HCT116 (cell line): Measurements from ENCODE around the gene BLOC1S3. TPM values are rescaled to one million over a fixed set of nuclear protein-coding genes. Genes with fewer than 3 reads are reported as not detected.

Experiments used
- ATAC-seq: fragments of 200-7000 bp; cut with Tn5 transposase; 2 replicates; pipeline ENCODE4 v1.9.1; 2020; ENCODE audit warnings: mild to moderate bottlenecking, moderate library complexity
- BruUV-seq: library from RNA; stranded (reverse); fragments of 400-500 nt; replicated peaks from 2 replicates; lab custom pipeline; 2021; lab: Mats Ljungman, UMichigan
- CTCF ChIA-PET: fragments of 300-600 bp; sonication (Branson Sonifier 250); formaldehyde crosslinking; loops from one replicate; lab custom pipeline; 2021; ENCODE audit warnings: antibody characterized with exemption; lab: Charles Lee
- POLR2A ChIA-PET: fragments of 300-600, 350-600 bp; sonication (Branson Sonifier 250); formaldehyde crosslinking; loops from one replicate; lab custom pipeline; 2021; ENCODE audit warnings: antibody characterized with exemption; lab: Charles Lee
- RAD21 ChIA-PET, 2 experiments: fragments of 300-600 bp; sonication (Branson Sonifier 250); formaldehyde crosslinking; loops; one replicate each; lab custom pipeline; 2023; ENCODE audit warnings: low total read pairs in 2 of 2; ENCODE audit not compliant: uncharacterized antibody in 2 of 2, unreplicated experiment in 2 of 2, low non-redundant PET in 1 of 2; lab: Charles Lee
- DNase-seq: peaks from one replicate; pipeline ENCODE4 v3.0.0-alpha.2; 2010; ENCODE audit warnings: low read depth, low spot score
- H2AFZ ChIP-seq: fragments of 200-600 bp; shearing (Covaris generic), sonication (generic); 2 replicates; pipeline ENCODE4 v1.6.1; 2017; ENCODE audit warnings: low read depth, mixed run types, mixed read lengths, antibody characterized with exemption, low read length; ENCODE audit not compliant: poor library complexity, severe bottlenecking
- H3K27ac ChIP-seq: 2 replicates; pipeline ENCODE4 v1.5.1; 2012; ENCODE audit warnings: low read depth, low read length
- H3K27me3 ChIP-seq: fragments of 200-600 bp; sonication (generic); 2 replicates; pipeline ENCODE4 v1.6.1; 2016; ENCODE audit warnings: mixed run types, low read length, mixed read lengths; ENCODE audit not compliant: insufficient read depth
- H3K36me3 ChIP-seq, 2 experiments: fragments of 200-500 bp in 1 of 2; fragments of 200-600 bp in 1 of 2; sonication (Bioruptor generic) in 1 of 2; sonication (generic) in 1 of 2; 2 replicates each; pipeline versions ENCODE4 v1.5.1 to v1.6.1; 2014 to 2016; ENCODE audit warnings: low read length in 2 of 2, inconsistent platforms in 1 of 2, mixed read lengths in 1 of 2, mixed run types in 1 of 2; ENCODE audit not compliant: insufficient read depth in 2 of 2, control insufficient read depth in 1 of 2
- H3K4me1 ChIP-seq, 2 experiments: fragments of 200-600 bp in 1 of 2; sonication (generic) in 1 of 2; 2 replicates each; pipeline versions ENCODE4 v1.5.1 to v1.6.1; 2012 to 2017; ENCODE audit warnings: low read length in 2 of 2, inconsistent platforms in 1 of 2, mild to moderate bottlenecking in 1 of 2, mixed read lengths in 1 of 2, mixed run types in 1 of 2, moderate library complexity in 1 of 2; ENCODE audit not compliant: insufficient read depth in 2 of 2, control insufficient read depth in 1 of 2
- H3K4me2 ChIP-seq: fragments of 200-600 bp; sonication (generic); 2 replicates; pipeline ENCODE4 v1.6.1; 2017; ENCODE audit warnings: mixed run types, low read length, mixed read lengths
- H3K4me3 ChIP-seq, 2 experiments: fragments of 200-600 bp in 1 of 2; sonication (generic) in 1 of 2; replicated peaks in 1 of 2; 2 replicates each; pipeline ENCODE4 v1.5.1; 2011 to 2016; ENCODE audit warnings: low read length in 2 of 2, control low read depth in 1 of 2, low read depth in 1 of 2, mild to moderate bottlenecking in 1 of 2, mixed read lengths in 1 of 2, mixed run types in 1 of 2
- H3K79me2 ChIP-seq: fragments of 200-600 bp; sonication (generic); 2 replicates; pipeline ENCODE4 v1.6.1; 2017; ENCODE audit warnings: mild to moderate bottlenecking, mixed run types, low read length, moderate library complexity, mixed read lengths; ENCODE audit not compliant: insufficient read depth
- H3K9ac ChIP-seq: fragments of 200-600 bp; sonication (generic); 2 replicates; pipeline ENCODE4 v1.6.1; 2016; ENCODE audit warnings: low read length, mixed read lengths
- H3K9me2 ChIP-seq: fragments of 200-600 bp; sonication (generic), shearing (Covaris generic); 2 replicates; pipeline ENCODE4 v1.6.1; 2017; ENCODE audit warnings: mixed run types, mild to moderate bottlenecking, moderate library complexity; ENCODE audit not compliant: insufficient read depth
- H3K9me3 ChIP-seq, 2 experiments: fragments of 200-500 bp in 1 of 2; fragments of 200-600 bp in 1 of 2; sonication (Bioruptor generic) in 1 of 2; sonication (generic) in 1 of 2; 2 replicates each; pipeline ENCODE4 v1.6.1; 2014 to 2017; ENCODE audit warnings: low read length in 2 of 2, mixed read lengths in 2 of 2, inconsistent platforms in 1 of 2, low read depth in 1 of 2, mild to moderate bottlenecking in 1 of 2, mixed run types in 1 of 2, moderate library complexity in 1 of 2; ENCODE audit not compliant: control insufficient read depth in 1 of 2, insufficient read depth in 1 of 2
- H4K20me1 ChIP-seq: fragments of 200-600 bp; sonication (generic), shearing (Covaris generic); 2 replicates; pipeline ENCODE4 v1.6.1; 2017; ENCODE audit warnings: mixed run types, mild to moderate bottlenecking, moderate library complexity; ENCODE audit not compliant: insufficient read depth
- CBX3 ChIP-seq: IDR thresholded peaks from 2 replicates; pipeline ENCODE4 v1.6.1; 2012; ENCODE audit warnings: low read depth
- ELF1 ChIP-seq: IDR thresholded peaks from 2 replicates; pipeline ENCODE4 v1.6.1; 2012; ENCODE audit warnings: low read depth, borderline replicate concordance
- EZH2phosphoT487 ChIP-seq: fragments of 200-600 bp; IDR thresholded peaks from 2 replicates; pipeline ENCODE4 v1.6.1; 2018; ENCODE audit warnings: antibody characterized with exemption, borderline replicate concordance
- FOSL1 ChIP-seq: IDR thresholded peaks from 2 replicates; pipeline ENCODE4 v1.6.1; 2012; ENCODE audit warnings: low read depth
- POLR2AphosphoS5 ChIP-seq: IDR thresholded peaks from 2 replicates; pipeline ENCODE4 v1.6.1; 2011; ENCODE audit warnings: mild to moderate bottlenecking, low read depth, low read length, moderate library complexity
- SIN3A ChIP-seq: IDR thresholded peaks from 2 replicates; pipeline ENCODE4 v1.6.1; 2012; ENCODE audit warnings: low read depth
- SP1 ChIP-seq: IDR thresholded peaks from 2 replicates; pipeline ENCODE4 v1.6.1; 2012; ENCODE audit warnings: low read depth
- YY1 ChIP-seq: IDR thresholded peaks from 2 replicates; pipeline ENCODE4 v1.6.1; 2011; ENCODE audit warnings: low read length, low read depth, moderate library complexity, mild to moderate bottlenecking; ENCODE audit not compliant: insufficient replicate concordance; ENCODE audit errors: extremely low read depth
- ZFX ChIP-seq: fragments of 450-650 bp; IDR thresholded peaks from 2 replicates; pipeline ENCODE4 v1.6.1; 2017
- ZNF274 ChIP-seq: fragments of 200-500 bp; sonication (Bioruptor generic); IDR thresholded peaks from 2 replicates; pipeline ENCODE4 v1.6.1; 2014; ENCODE audit warnings: mild to moderate bottlenecking, low read depth, low read length, inconsistent platforms
- intact Hi-C: fragments of 100-400 bp; cut with micrococcal nuclease; formaldehyde crosslinking; loops from 2 replicates; pipeline ENCODE4 v1.10.0; 2022
- total RNA-seq: library from RNA; stranded (reverse); gene quantifications from one replicate; pipeline ENCODE4 v1.2.1, GENCODE V29; 2021; ENCODE audit not compliant: unreplicated experiment
- TF ChIP-seq, protein P1 (sequence below): IDR thresholded peaks from 2 replicates; pipeline ENCODE4 v1.6.1; 2012
- TF ChIP-seq, protein P2 (sequence below), 3 experiments: fragments of 200-600 bp in 1 of 3; sonication (generic) in 1 of 3; IDR thresholded peaks in 2 of 3; conservative IDR thresholded peaks in 1 of 3; 2 replicates each; pipeline ENCODE4 v1.5.1; 2012 to 2017; ENCODE audit warnings: low read depth in 2 of 3, low read length in 2 of 3, antibody characterized with exemption in 1 of 3, borderline replicate concordance in 1 of 3, control low read depth in 1 of 3, mild to moderate bottlenecking in 1 of 3, mixed read lengths in 1 of 3, mixed run types in 1 of 3, moderate library complexity in 1 of 3; ENCODE audit not compliant: insufficient read depth in 1 of 3

Gene BLOC1S3
- total RNA-seq, 1 experiment from 2014 or later, result 12.2 TPM

DNA sequence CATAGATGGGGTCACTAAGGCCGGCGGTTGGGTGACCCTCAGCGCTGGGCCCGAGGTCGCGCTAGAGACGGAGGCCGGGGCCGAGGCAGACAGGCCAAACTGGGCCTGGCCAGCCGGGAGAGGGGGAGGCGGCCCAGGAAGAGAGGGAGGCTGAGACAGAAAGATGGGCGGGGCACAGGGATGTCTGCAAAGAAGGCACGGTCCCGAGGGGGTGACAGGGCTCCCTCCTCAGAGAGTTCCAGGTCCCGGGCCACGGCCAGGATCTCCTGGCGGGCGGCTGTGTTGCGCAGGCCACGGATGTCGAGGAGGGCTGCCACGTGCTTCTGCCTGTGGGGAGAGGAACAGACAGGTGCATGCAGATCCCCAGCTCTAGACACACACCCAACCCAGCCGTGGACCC is 34.4 kb downstream of the BLOC1S3 start (continued):
- TF ChIP-seq POLR2AphosphoS5, result no peak
- no peak for TF ChIP-seq YY1

DNA sequence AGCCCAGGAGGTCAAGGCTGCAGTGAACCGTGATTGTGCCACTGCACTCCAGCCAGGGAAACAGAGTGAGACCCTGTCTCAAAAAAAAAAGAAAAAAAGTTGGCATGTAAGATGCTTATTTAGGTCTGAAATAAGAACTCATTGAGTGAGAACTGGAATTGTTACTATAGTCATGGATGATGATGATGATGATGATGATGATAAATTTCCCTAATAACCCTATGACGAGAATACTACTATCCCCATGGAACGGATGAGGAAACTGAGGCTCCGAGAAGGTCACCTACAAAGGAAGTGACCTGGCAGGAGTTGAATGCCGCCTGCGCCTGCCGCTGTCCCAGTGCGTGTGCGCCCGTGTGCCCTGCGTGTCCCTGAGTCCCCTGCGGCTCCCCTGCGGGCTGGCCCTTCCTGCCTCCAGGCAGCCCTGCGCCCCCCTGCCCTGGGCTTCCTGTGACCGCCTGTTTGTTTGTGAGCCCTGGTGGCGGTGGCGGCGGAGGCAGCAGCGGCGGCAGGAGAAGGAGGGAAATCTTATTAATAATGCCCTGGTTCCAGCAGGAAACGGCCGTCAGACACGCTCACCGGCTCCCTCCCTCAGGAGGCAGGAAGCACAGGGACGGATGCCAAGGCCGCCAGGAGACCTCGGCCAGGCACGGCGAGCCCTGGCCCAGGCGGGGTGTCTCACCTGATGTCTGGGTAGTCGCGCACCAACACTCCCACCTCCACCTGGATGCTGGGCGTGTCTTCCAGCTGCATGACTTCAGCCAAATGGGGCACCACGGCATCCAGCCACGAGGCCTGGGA is 37.0 kb downstream of the BLOC1S3 start:
- H3K9me3 ChIP-seq, result no peaks in the 10 kb centered on the region
- intact Hi-C loops, result no loop called here
- ChIA-PET RAD21 (no interaction called here), POLR2A (no interaction called here), CTCF (no interaction called here)
- H3K4me3 ChIP-seq, result no peak overlapping the region
- no peak overlapping the region for H3K9ac ChIP-seq
- no peak overlapping the region for H3K27ac ChIP-seq
- H3K4me1 ChIP-seq, result no peaks in the 10 kb centered on the region
- ATAC-seq (no peak), DNase-seq (no peak)
- TF ChIP-seq FOSL1 (no peak), SIN3A (no peak), YY1 (no peak), ZFX (no peak), EZH2phosphoT487 (no peak), ZNF274 (no peak), CBX3 (no peak), ELF1 (no peak), SP1 (no peak), POLR2AphosphoS5 (no peak)
- TF ChIP-seq, protein P1, sequence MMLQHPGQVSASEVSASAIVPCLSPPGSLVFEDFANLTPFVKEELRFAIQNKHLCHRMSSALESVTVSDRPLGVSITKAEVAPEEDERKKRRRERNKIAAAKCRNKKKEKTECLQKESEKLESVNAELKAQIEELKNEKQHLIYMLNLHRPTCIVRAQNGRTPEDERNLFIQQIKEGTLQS, result no peak
- TF ChIP-seq, protein P2, sequence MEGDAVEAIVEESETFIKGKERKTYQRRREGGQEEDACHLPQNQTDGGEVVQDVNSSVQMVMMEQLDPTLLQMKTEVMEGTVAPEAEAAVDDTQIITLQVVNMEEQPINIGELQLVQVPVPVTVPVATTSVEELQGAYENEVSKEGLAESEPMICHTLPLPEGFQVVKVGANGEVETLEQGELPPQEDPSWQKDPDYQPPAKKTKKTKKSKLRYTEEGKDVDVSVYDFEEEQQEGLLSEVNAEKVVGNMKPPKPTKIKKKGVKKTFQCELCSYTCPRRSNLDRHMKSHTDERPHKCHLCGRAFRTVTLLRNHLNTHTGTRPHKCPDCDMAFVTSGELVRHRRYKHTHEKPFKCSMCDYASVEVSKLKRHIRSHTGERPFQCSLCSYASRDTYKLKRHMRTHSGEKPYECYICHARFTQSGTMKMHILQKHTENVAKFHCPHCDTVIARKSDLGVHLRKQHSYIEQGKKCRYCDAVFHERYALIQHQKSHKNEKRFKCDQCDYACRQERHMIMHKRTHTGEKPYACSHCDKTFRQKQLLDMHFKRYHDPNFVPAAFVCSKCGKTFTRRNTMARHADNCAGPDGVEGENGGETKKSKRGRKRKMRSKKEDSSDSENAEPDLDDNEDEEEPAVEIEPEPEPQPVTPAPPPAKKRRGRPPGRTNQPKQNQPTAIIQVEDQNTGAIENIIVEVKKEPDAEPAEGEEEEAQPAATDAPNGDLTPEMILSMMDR (IDR thresholded peaks at IDR 0.05 in 2 of 3, conservative IDR thresholded peaks at IDR 0.05 in 1 of 3; ENCODE audit: borderline replicate concordance in 1 of 3, insufficient read depth in 1 of 3, low read depth in 2 of 3, low read length in 2 of 3), result no peak
- no peaks in the 10 kb centered on the region for H4K20me1 ChIP-seq
- H3K9me2 ChIP-seq, result no peaks in the 10 kb centered on the region
- BruUV-seq, result no TSS peak
- no peaks in the 10 kb centered on the region for H3K79me2 ChIP-seq
- no peak overlapping the region for H2AFZ ChIP-seq
- no peaks in the 10 kb centered on the region for H3K27me3 ChIP-seq
- H3K4me2 ChIP-seq, result no peak overlapping the region
- no peaks in the 10 kb centered on the region for H3K36me3 ChIP-seq
